ENCODE measurements around the gene PF4V1.

- TF ChIP-seq CTCF (IDR thresholded peaks at IDR 0.05) (no peak), POLR2A (IDR thresholded peaks at IDR 0.05) (no peak)
Observed at GRCh38 chr4:73885574-73886267, 32.6 kb downstream of the PF4V1 start.

All from adrenal gland (tissue), 5 donors.